ENCODE results near the gene ZNF202.
A peak's percentile ranks its signal among the peaks of the same experiment; 100 is the strongest.

Gene ZNF202

DNA sequence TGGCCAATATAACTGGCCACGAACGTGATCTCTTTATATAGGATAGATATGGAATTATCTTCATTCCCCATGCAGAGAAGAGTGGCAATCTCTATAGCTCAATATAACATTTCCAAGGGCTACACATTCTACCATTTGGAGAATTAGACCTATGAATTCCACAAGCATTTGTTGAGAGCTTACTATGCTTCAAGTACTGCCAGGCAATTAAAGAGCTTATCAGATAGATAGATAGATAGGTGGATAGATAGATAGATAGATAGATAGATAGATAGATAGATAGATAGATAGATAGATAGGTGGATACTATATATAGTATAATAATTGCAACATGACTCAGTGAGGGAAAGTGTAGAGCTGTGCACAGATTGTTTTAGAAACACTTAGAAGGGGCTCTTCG is 14.4 kb upstream of the ZNF202 start:
- H3K27me3 ChIP-seq (ENCODE audit: insufficient read depth, low read length) = no peaks in the 10 kb centered on the region
- H3K9ac ChIP-seq (ENCODE audit: low read length) = no peak overlapping the region
- no peaks in the 10 kb centered on the region for H3K36me3 ChIP-seq (ENCODE audit: control insufficient read depth in 1 of 2, insufficient read depth in 2 of 2, low read length in 2 of 2)
- no peak overlapping the region for H3K4me3 ChIP-seq (ENCODE audit: low read depth, low read length)
- WGBS (ENCODE audit: extremely low coverage, insufficient coverage, insufficient read length) = no CpG with 5 or more reads among the region's 3 CpGs
- H4K91ac ChIP-seq (ENCODE audit: low read depth, low read length) = no peak overlapping the region
- H3K9me3 ChIP-seq (ENCODE audit: insufficient read depth, low read depth, low read length) = no peaks in the 10 kb centered on the region
- no peak overlapping the region for H3K4ac ChIP-seq (ENCODE audit: low read depth, low read length)
- no peak overlapping the region for H4K12ac ChIP-seq (ENCODE audit: low read depth, low read length)
- no peak overlapping the region for H3K14ac ChIP-seq (ENCODE audit: low read length)
- no peak overlapping the region for H2BK120ac ChIP-seq (ENCODE audit: insufficient read depth, low read length, poor library complexity)
- no peak overlapping the region for H2BK12ac ChIP-seq (ENCODE audit: low read length)
- no peaks in the 10 kb centered on the region for H3K4me1 ChIP-seq (ENCODE audit: control insufficient read depth in 1 of 2, insufficient read depth in 2 of 2, low read length in 2 of 2)
- no peaks in the 10 kb centered on the region for H3K79me2 ChIP-seq (ENCODE audit: control insufficient read depth, insufficient read depth, low read length, poor library complexity)
- no peak overlapping the region for H3K18ac ChIP-seq (ENCODE audit: low read length)
- H2AK5ac ChIP-seq (ENCODE audit: low read length) = no peak overlapping the region
- no peak overlapping the region for H2BK5ac ChIP-seq (ENCODE audit: low read depth, low read length, poor library complexity)
- no peak overlapping the region for H4K8ac ChIP-seq (ENCODE audit: low read depth, low read length)
- DNase-seq = peak in 1 of 2 donors; percentile 51
- no peak overlapping the region for H3K23ac ChIP-seq (ENCODE audit: low read length)
- H3K4me2 ChIP-seq (ENCODE audit: low read length) = no peak overlapping the region
- H2AFZ ChIP-seq (ENCODE audit: insufficient read depth, low read length, poor library complexity) = no peak overlapping the region
- H3K79me1 ChIP-seq (ENCODE audit: low read length) = no peaks in the 10 kb centered on the region
- no peak overlapping the region for H3K27ac ChIP-seq (ENCODE audit: low read depth, low read length)

GRCh38 chr11:123755344-123755743 is 13.9 kb upstream of the ZNF202 start:
- Histone ChIP-seq H4K91ac (ENCODE audit: low read depth, low read length) (no peak overlapping the region), H3K79me2 (ENCODE audit: control insufficient read depth, insufficient read depth, low read length, poor library complexity) (no peaks in the 10 kb centered on the region), H3K4me2 (ENCODE audit: low read length) (no peak overlapping the region), H3K79me1 (ENCODE audit: low read length) (no peaks in the 10 kb centered on the region), H3K4me3 (ENCODE audit: low read depth, low read length) (no peak overlapping the region), H3K27me3 (ENCODE audit: insufficient read depth, low read length) (no peaks in the 10 kb centered on the region), H3K27ac (ENCODE audit: low read depth, low read length) (no peak overlapping the region), H3K14ac (ENCODE audit: low read length) (no peak overlapping the region), H2BK120ac (ENCODE audit: insufficient read depth, low read length, poor library complexity) (no peak overlapping the region), H3K18ac (ENCODE audit: low read length) (no peak overlapping the region), H2AK5ac (ENCODE audit: low read length) (no peak overlapping the region), H3K9ac (ENCODE audit: low read length) (no peak overlapping the region), H3K4ac (ENCODE audit: low read depth, low read length) (no peak overlapping the region), H2AFZ (ENCODE audit: insufficient read depth, low read length, poor library complexity) (no peak overlapping the region), H3K9me3 (ENCODE audit: insufficient read depth, low read depth, low read length) (no peaks in the 10 kb centered on the region), H3K23ac (ENCODE audit: low read length) (no peak overlapping the region), H2BK5ac (ENCODE audit: low read depth, low read length, poor library complexity) (no peak overlapping the region), H3K4me1 (ENCODE audit: control insufficient read depth in 1 of 2, insufficient read depth in 2 of 2, low read length in 2 of 2) (no peaks in the 10 kb centered on the region), H4K8ac (ENCODE audit: low read depth, low read length) (no peak overlapping the region), H4K12ac (ENCODE audit: low read depth, low read length) (no peak overlapping the region), H3K36me3 (ENCODE audit: control insufficient read depth in 1 of 2, insufficient read depth in 2 of 2, low read length in 2 of 2) (no peaks in the 10 kb centered on the region), H2BK12ac (ENCODE audit: low read length) (no peak overlapping the region)
- no peak for DNase-seq

DNA sequence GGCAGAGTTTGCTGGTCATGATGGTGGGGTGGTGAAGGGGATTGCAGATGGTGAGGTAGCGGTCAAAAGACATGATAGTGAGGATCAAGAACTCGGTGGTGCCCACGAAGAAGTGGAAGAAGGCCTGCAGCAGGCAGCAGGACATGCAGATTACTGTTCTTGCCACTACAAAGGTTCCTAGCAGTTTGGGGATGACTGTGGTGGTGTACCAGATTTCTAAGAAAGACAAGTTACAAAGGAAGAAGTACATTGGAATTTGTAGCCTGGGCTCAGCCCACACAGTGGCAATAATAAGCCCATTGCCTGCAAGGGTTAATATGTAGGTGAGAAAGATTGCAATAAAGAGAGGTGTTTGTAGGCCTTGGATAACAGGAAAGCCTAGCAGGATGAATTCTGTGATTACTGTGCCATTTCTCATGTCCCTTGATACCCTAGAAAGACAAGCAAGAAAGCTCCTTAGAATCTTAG is 12.7 kb upstream of the ZNF202 start, which contains the start of gene OR6X1:
Gene OR6X1, minus strand, starts transcription at position 418 of the 468 bp plus-strand sequence. Its CDS starts 0 bp downstream, at position 418.
- Histone ChIP-seq H4K91ac (ENCODE audit: low read depth, low read length) (no peak within 1 kb of the TSS), H3K79me2 (ENCODE audit: control insufficient read depth, insufficient read depth, low read length, poor library complexity) (no peaks in the 10 kb centered on the region), H3K14ac (ENCODE audit: low read length) (no peak within 1 kb of the TSS), H3K79me1 (ENCODE audit: low read length) (no peaks in the 10 kb centered on the region), H3K4ac (ENCODE audit: low read depth, low read length) (no peak within 1 kb of the TSS), H3K36me3 (ENCODE audit: control insufficient read depth in 1 of 2, insufficient read depth in 2 of 2, low read length in 2 of 2) (no peaks in the 10 kb centered on the region), H4K12ac (ENCODE audit: low read depth, low read length) (no peak within 1 kb of the TSS), H3K4me3 (ENCODE audit: low read depth, low read length) (no peak within 1 kb of the TSS), H3K9me3 (ENCODE audit: insufficient read depth, low read depth, low read length) (no peaks in the 10 kb centered on the region), H3K23ac (ENCODE audit: low read length) (no peak within 1 kb of the TSS), H3K27me3 (ENCODE audit: insufficient read depth, low read length) (no peaks in the 10 kb centered on the region), H2BK12ac (ENCODE audit: low read length) (no peak within 1 kb of the TSS), H3K18ac (ENCODE audit: low read length) (no peak within 1 kb of the TSS), H4K8ac (ENCODE audit: low read depth, low read length) (no peak within 1 kb of the TSS), H2BK5ac (ENCODE audit: low read depth, low read length, poor library complexity) (no peak within 1 kb of the TSS), H3K4me1 (ENCODE audit: control insufficient read depth in 1 of 2, insufficient read depth in 2 of 2, low read length in 2 of 2) (no peaks in the 10 kb centered on the region), H3K27ac (ENCODE audit: low read depth, low read length) (no peak within 1 kb of the TSS), H2AFZ (ENCODE audit: insufficient read depth, low read length, poor library complexity) (no peak within 1 kb of the TSS), H3K4me2 (ENCODE audit: low read length) (no peak within 1 kb of the TSS), H2AK5ac (ENCODE audit: low read length) (no peak within 1 kb of the TSS), H2BK120ac (ENCODE audit: insufficient read depth, low read length, poor library complexity) (no peak within 1 kb of the TSS), H3K9ac (ENCODE audit: low read length) (no peak within 1 kb of the TSS)
- no peak for DNase-seq
- no CpG with 5 or more reads among the region's 3 CpGs for WGBS (ENCODE audit: extremely low coverage, insufficient coverage, insufficient read length)

- H3K4ac ChIP-seq (ENCODE audit: low read depth, low read length) = no peak overlapping the region
- H3K4me2 ChIP-seq (ENCODE audit: low read length) = no peak overlapping the region
- no peaks in the 10 kb centered on the region for H3K79me2 ChIP-seq (ENCODE audit: control insufficient read depth, insufficient read depth, low read length, poor library complexity)
- H3K79me1 ChIP-seq (ENCODE audit: low read length) = no peaks in the 10 kb centered on the region
- H3K9ac ChIP-seq (ENCODE audit: low read length) = no peak overlapping the region
- no peak overlapping the region for H4K91ac ChIP-seq (ENCODE audit: low read depth, low read length)
- no peak overlapping the region for H2AK5ac ChIP-seq (ENCODE audit: low read length)
- H3K18ac ChIP-seq (ENCODE audit: low read length) = no peak overlapping the region
- H4K12ac ChIP-seq (ENCODE audit: low read depth, low read length) = no peak overlapping the region
- no peak overlapping the region for H3K23ac ChIP-seq (ENCODE audit: low read length)
- H3K36me3 ChIP-seq (ENCODE audit: control insufficient read depth in 1 of 2, insufficient read depth in 2 of 2, low read length in 2 of 2) = no peaks in the 10 kb centered on the region
- no peak overlapping the region for H2BK5ac ChIP-seq (ENCODE audit: low read depth, low read length, poor library complexity)
- no peak overlapping the region for H2AFZ ChIP-seq (ENCODE audit: insufficient read depth, low read length, poor library complexity)
- no peak overlapping the region for H4K8ac ChIP-seq (ENCODE audit: low read depth, low read length)
- no peak overlapping the region for H3K14ac ChIP-seq (ENCODE audit: low read length)
- no peak overlapping the region for H2BK12ac ChIP-seq (ENCODE audit: low read length)
- no peaks in the 10 kb centered on the region for H3K27me3 ChIP-seq (ENCODE audit: insufficient read depth, low read length)
- DNase-seq = no peak
- no peak overlapping the region for H2BK120ac ChIP-seq (ENCODE audit: insufficient read depth, low read length, poor library complexity)
- H3K4me3 ChIP-seq (ENCODE audit: low read depth, low read length) = no peak overlapping the region
- H3K27ac ChIP-seq (ENCODE audit: low read depth, low read length) = no peak overlapping the region
- no peaks in the 10 kb centered on the region for H3K4me1 ChIP-seq (ENCODE audit: control insufficient read depth in 1 of 2, insufficient read depth in 2 of 2, low read length in 2 of 2)
- no peaks in the 10 kb centered on the region for H3K9me3 ChIP-seq (ENCODE audit: insufficient read depth, low read depth, low read length)
These were observed 11.7 kb upstream of the ZNF202 start for GRCh38 chr11:123753110-123753509.

Data from trophoblast cell (in vitro differentiated cells and primary cell).